Panc1 (cell line): ENCODE measurements around the gene PGF.

ENCODE experiments used
- CTCF ChIP-seq: fragments of 450-650 bp; IDR thresholded peaks from 2 replicates; pipeline ENCODE4 v1.5.1; 2017; ENCODE audit warnings: mild to moderate bottlenecking
- POLR2AphosphoS5 ChIP-seq: IDR thresholded peaks from 2 replicates; pipeline ENCODE4 v1.6.1; 2012; ENCODE audit warnings: mild to moderate bottlenecking, low read depth, low read length, moderate library complexity
- REST ChIP-seq, 2 experiments: IDR thresholded peaks; 2 replicates each; pipeline ENCODE4 v1.6.1; 2011 to 2012; ENCODE audit warnings: low read depth in 2 of 2, control low read depth in 1 of 2, low read length in 1 of 2, mild to moderate bottlenecking in 1 of 2, moderate library complexity in 1 of 2; ENCODE audit not compliant: insufficient read depth in 1 of 2
- TCF7L2 ChIP-seq: IDR thresholded peaks from 2 replicates; pipeline ENCODE4 v1.6.1; 2011; ENCODE audit warnings: mild to moderate bottlenecking, low read depth, low read length, inconsistent platforms

GRCh38 chr14:74950795-74951442 is 4.5 kb downstream of the PGF start:
- TF ChIP-seq CTCF (no peak), POLR2AphosphoS5 (no peak), TCF7L2 (no peak), REST (IDR thresholded peaks at IDR 0.05; ENCODE audit: insufficient read depth in 1 of 2, low read depth in 2 of 2, low read length in 1 of 2) (no peak)
